GM19239 (cell line): ENCODE measurements around the gene EN2.

Source experiments
- DNase-seq: peaks from one replicate; pipeline ENCODE4 v3.0.0; 2011; ENCODE audit warnings: low spot score; ENCODE audit not compliant: insufficient read length
- FAIRE-seq: peaks from 2 replicates; lab custom pipeline; 2011; peaks lifted over from hg19 to GRCh38; lab: Jason Lieb, UNC

The EN2 gene

GRCh38 chr7:155497149-155497901 lies 39.4 kb downstream of the EN2 start:
- no peak for FAIRE-seq

GRCh38 chr7:155505422-155505793 lies 47.5 kb downstream of the EN2 start:
- DNase-seq (no peak), FAIRE-seq (no peak)

More at GRCh38 chr7:155497149-155497901, 39.4 kb downstream of the EN2 start:
- DNase-seq: no peak

- no peak for DNase-seq
- FAIRE-seq: no peak
Measured at GRCh38 chr7:155506854-155507337, 49.0 kb downstream of the EN2 start.

- DNase-seq: no peak
- FAIRE-seq: no peak
Measured at GRCh38 chr7:155507576-155507975, 49.6 kb downstream of the EN2 start.

- DNase-seq (no peak), FAIRE-seq (no peak)
Measured at GRCh38 chr7:155508376-155509358, 50.7 kb downstream of the EN2 start.

- no peak for FAIRE-seq
- DNase-seq: no peak
Measured at GRCh38 chr7:155509359-155509724, 51.4 kb downstream of the EN2 start.

- FAIRE-seq: no peak
- DNase-seq: no peak
Measured at GRCh38 chr7:155509725-155510551, 52.0 kb downstream of the EN2 start.

GRCh38 chr7:155510975-155511701 lies 53.2 kb downstream of the EN2 start:
- DNase-seq (no peak), FAIRE-seq (no peak)

- no peak for DNase-seq
- no peak for FAIRE-seq
Measured at GRCh38 chr7:155511702-155511996, 53.7 kb downstream of the EN2 start.

- FAIRE-seq (peak; percentile 23), DNase-seq (no peak)
Measured at GRCh38 chr7:155512246-155512887, 54.4 kb downstream of the EN2 start.

GRCh38 chr7:155513543-155514285 lies 55.8 kb downstream of the EN2 start:
- FAIRE-seq (no peak), DNase-seq (no peak)

- DNase-seq (no peak), FAIRE-seq (no peak)
Measured at GRCh38 chr7:155514296-155514695, 56.4 kb downstream of the EN2 start.
